GM18520 (cell line): ENCODE measurements around the gene F2RL3.

Experiments
- ATAC-seq: cut with Tn5 transposase; IDR thresholded peaks from one replicate; pipeline ENCODE4 v1.9.1; 2021; ENCODE audit not compliant: unreplicated experiment

Gene F2RL3

GRCh38 chr19:16892868-16893685 lies 4.3 kb downstream of the F2RL3 start:
- ATAC-seq = no peak

GRCh38 chr19:16893686-16893989 lies 4.8 kb downstream of the F2RL3 start:
- ATAC-seq = no peak

- ATAC-seq = no peak
Measured at GRCh38 chr19:16894080-16894479, 5.3 kb downstream of the F2RL3 start.

GRCh38 chr19:16895467-16896145 lies 6.8 kb downstream of the F2RL3 start:
- ATAC-seq = no peak

GRCh38 chr19:16896146-16897028 lies 7.6 kb downstream of the F2RL3 start:
- peak; percentile 17 for ATAC-seq

- ATAC-seq = peak; percentile 26
Measured at GRCh38 chr19:16897029-16897855, 8.4 kb downstream of the F2RL3 start.

GRCh38 chr19:16897856-16898161 lies 9.0 kb downstream of the F2RL3 start:
- ATAC-seq = no peak

- no peak for ATAC-seq
Measured at GRCh38 chr19:16898361-16899015, 9.7 kb downstream of the F2RL3 start.

GRCh38 chr19:16899566-16900075 lies 10.8 kb downstream of the F2RL3 start:
- no peak for ATAC-seq

- ATAC-seq = no peak
Measured at GRCh38 chr19:16901491-16902175, 12.8 kb downstream of the F2RL3 start.

GRCh38 chr19:16902545-16902944 lies 13.7 kb downstream of the F2RL3 start:
- ATAC-seq = no peak

- no peak for ATAC-seq
Measured at GRCh38 chr19:16903347-16903746, 14.5 kb downstream of the F2RL3 start.

GRCh38 chr19:16904599-16904998 lies 15.8 kb downstream of the F2RL3 start:
- no peak for ATAC-seq

GRCh38 chr19:16908759-16909158 lies 20.0 kb downstream of the F2RL3 start:
- ATAC-seq = no peak

- ATAC-seq = no peak
Measured at GRCh38 chr19:16911046-16911445, 22.2 kb downstream of the F2RL3 start.

GRCh38 chr19:16912780-16913179 lies 24.0 kb downstream of the F2RL3 start:
- no peak for ATAC-seq

- no peak for ATAC-seq
Measured at GRCh38 chr19:16914421-16914820, 25.6 kb downstream of the F2RL3 start.

GRCh38 chr19:16915135-16915534 lies 26.3 kb downstream of the F2RL3 start:
- ATAC-seq = no peak

- ATAC-seq = no peak
Measured at GRCh38 chr19:16915734-16916133, 26.9 kb downstream of the F2RL3 start.

GRCh38 chr19:16917401-16917800 lies 28.6 kb downstream of the F2RL3 start:
- ATAC-seq = no peak
